Activated CD4-positive, alpha-beta T cell treated with anti-CD3 and anti-CD28 coated beads for 48 hours (primary cell): Measurements from ENCODE around the gene SRSF3.
"Not testable (repeated sequence)": the region's sequence is repeated elsewhere in the genome, so short reads cannot be mapped to it uniquely, and the experiment has no call there.

Source experiments
- DNase-seq: peaks from one replicate; pipeline ENCODE4 v3.0.0-alpha.2; 2020

SRSF3 gene

DNA sequence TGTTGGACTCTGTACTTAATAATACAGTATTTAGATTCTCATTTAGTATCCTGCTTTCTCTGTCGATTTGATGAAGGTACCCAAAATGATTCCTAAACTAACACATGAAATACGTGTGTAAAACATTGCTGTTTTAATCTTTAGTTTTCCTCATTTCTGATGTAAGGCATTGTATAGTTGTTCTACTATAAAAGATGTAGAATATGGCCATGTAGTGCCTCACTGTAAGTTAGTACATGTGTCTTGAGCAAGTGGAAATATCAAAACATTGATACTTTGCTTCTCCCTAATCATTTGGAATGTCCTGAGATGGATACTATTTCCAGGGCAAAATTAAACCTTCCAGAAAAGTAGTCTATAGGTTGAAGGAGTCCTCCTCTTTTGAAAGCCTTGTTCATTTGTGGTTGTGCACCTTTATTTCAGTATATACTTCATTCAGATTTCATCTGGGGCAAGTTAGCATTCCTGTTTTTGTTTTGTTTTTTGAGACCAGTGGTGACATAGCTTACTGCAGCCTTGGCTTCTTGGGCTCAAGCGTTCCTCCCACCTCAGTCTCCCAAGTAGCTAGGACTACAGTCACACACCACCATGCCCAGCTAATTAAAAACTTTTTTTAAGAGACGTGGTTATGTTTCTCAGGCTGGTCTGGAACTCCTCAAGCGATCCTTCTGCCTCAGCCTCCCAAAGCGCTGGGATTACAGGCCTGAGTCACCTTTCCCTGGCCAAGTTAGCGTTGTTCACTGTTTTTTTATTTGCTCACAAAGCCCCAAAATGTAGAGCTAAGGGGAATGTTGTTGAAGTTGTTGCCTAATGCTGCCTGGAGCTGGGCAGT is 11.6 kb downstream of the SRSF3 start:
- DNase-seq = no peak

DNA sequence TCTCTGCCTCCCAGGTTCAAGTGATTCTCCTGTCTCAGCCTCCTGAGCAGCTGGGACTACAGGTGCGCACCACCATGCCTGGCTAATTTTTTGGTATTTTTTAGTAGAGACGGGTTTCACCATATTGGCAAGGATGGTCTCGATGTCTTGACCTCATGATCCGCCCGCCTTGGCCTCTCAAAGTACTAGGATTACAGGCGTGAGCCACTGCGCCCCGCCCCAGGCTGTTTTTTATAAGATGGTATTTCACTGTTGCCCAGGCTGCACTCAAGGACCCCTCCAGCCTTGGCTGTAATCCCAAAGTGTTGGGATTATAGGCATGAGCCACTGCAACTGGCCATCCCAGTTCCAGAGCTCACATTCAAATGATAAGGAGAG is 13.1 kb downstream of the SRSF3 start:
- DNase-seq = not testable (repeated sequence)

DNA sequence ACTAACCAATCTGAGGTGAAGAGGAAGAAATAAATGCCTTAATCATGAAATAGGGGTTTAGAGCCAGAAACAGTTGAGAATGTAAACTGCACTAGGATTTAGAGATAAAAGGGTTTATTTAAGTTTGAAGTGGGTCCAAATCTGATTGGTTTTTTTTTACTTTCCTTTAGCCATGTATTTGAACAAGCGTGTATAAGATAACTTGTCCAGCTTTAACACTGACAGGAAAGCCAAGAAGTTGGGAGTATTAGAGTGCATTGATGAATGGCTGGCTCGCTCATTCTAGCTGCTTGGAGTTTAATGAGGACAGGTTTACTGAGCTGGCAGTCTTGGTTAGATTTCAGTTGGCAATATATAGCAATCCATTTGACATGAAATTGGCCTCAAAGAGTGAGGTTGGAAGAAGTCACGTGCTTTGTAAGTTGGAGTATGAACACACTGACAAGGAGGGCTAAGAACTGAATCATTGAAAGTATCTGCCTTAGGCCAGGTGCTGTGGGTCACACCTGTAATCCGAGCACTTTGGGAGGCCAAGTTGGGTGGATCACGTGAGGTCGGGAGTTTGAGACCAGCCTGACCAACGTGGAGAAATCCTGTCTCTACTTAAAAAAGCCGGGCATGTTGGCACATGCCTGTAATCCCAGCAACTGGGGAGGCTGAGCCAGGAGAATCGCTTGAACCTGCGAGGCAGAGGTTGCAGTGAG is 13.7 kb downstream of the SRSF3 start:
- no peak for DNase-seq

DNA sequence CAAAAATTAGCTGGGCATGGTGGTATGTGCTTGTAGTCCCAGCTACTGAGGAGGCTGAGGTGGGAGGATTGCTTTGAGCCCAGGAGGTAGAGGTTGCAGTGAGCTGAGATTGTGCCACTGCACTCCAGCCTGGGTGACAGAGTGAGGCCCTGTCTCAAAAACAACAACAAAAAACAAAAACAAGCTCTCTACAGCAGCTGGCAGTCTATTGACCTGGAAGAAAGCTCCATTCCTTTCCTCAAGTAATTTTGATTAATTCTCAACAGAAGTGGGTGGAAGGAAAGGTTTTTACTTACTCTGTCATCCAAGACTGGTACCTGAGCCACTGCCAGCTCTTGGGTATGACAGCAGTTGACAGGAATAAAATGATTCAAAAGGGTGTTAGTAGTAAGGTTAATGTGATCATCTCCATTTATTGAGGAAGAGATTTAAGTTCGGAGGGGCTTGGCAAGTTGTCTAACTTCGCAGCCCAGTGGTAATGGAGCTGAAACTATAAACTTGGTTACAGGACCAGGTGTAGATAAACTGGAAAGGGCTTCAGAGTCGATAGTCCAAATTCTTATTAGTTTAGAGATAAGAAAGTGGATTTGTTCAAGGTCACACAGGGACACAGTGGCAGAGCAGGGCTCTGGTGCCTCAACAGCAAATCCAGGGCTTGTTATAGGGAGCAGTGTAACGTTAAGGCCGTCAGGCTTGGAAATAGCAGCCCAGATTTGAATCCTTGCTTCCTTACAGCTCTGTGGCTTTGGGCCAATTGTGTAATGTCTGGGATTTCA is 14.8 kb downstream of the SRSF3 start:
- DNase-seq = no peak

DNA sequence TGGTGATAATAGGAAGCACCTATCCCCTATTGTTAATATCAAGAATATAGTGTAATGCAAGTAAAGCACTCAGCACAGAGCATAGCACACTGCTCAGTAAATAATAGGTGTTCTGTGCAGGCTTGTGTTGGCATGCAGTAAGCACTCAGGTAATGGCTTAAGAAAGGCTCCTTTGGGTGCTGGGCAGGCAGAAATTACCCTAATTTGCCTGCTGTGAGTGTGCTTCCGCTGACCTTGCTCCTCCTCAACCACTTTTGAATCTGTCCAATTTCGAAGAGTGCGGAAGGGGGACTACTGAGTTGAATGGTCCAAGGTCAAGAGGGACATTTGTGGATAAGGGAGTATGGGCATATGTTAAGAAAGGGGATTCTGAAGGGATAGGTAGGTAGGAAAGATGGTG is 15.4 kb downstream of the SRSF3 start:
- DNase-seq = no peak

DNA sequence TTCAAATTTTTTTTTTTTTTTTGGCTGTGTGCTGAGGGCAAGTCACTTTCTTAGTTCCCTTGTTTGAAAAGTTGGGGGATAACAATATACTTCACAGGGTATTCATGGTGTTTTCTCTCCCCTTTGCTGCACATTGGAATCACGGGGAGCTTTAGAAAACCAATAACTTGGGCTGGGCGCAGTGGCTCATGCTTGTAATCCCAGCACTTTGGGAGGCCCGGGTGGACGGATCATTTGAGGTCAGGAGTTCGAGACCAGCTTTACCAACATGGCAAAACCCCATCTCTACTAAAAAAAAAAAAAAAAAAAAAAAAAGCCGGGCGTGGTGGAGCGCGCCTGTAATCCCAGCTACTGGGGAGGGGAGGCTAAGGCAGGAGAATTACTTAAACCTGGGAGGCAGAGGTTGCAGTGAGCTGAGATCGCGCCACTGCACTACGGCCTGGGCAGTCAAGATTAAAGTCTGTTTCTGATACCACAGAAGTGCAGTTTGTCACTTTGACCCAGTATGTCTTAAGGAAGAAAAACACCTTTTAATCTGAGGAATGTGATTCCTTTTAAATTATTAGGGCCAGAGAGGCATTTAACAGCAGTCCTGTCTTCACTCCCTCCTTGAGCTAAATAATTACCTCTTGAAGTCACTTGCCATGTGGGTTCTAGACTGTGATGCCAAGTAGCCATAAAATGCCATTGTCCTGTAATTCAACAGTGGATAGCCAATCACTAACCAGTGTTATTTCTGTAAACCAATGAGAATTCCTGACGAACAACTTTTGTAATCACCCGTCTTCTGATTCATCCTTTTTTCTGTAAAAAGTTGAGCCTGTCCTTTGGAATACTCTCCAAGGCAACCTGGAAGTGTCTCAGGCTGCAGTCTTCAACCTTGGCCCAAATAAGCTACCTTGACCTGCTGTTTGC is 16.1 kb downstream of the SRSF3 start:
- no peak for DNase-seq

GRCh38 chr6:36610956-36611336 is 16.8 kb downstream of the SRSF3 start:
- no peak for DNase-seq

GRCh38 chr6:36611679-36612078 is 17.5 kb downstream of the SRSF3 start:
- DNase-seq = not testable (repeated sequence)

DNA sequence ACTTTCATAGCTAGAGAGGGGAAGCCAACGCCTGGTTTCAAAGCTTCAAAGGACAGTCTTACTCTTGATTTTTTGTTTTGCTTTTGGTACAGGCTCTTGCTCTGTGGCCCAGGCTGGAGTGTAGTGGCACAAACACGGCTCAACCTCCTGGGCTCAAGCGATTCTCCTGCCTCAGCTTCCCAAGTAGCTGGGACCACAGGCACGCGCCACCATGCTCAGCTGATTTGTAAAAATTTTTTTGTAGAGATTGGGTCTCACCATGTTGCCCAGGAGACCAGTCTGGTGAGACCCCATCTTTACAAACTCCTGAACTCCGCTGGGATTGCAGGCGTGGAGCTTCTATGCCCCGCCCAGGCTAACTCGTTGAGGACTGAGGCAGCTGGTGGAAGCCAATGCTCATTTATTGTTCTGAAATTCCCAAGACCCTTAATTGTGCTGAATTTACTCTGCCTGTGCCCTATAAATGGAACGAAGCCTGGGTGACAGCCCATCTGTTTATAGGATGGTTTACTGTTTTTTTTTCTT is 18.0 kb downstream of the SRSF3 start:
- no peak for DNase-seq

GRCh38 chr6:36613200-36613995 is 19.2 kb downstream of the SRSF3 start:
- DNase-seq = no peak

GRCh38 chr6:36615018-36615761 is 21.0 kb downstream of the SRSF3 start:
- peak; percentile 64 for DNase-seq

- DNase-seq = no peak
Measured at GRCh38 chr6:36616893-36617521, 22.8 kb downstream of the SRSF3 start.

- no peak for DNase-seq
Measured at GRCh38 chr6:36618366-36619355, 24.5 kb downstream of the SRSF3 start.

GRCh38 chr6:36621371-36621855 is 27.3 kb downstream of the SRSF3 start:
- no peak for DNase-seq

- no peak for DNase-seq
Measured at GRCh38 chr6:36622901-36623546, 28.9 kb downstream of the SRSF3 start.

GRCh38 chr6:36623547-36624459 is 29.6 kb downstream of the SRSF3 start:
- peak; percentile 86 for DNase-seq
